NCI-H69 (cell line): ENCODE results near the gene DDX54.

Source experiments
- DNase-seq: peaks from one replicate; lab custom pipeline; 2025; lab: John Stamatoyannopoulos, UW

DDX54 gene

DNA sequence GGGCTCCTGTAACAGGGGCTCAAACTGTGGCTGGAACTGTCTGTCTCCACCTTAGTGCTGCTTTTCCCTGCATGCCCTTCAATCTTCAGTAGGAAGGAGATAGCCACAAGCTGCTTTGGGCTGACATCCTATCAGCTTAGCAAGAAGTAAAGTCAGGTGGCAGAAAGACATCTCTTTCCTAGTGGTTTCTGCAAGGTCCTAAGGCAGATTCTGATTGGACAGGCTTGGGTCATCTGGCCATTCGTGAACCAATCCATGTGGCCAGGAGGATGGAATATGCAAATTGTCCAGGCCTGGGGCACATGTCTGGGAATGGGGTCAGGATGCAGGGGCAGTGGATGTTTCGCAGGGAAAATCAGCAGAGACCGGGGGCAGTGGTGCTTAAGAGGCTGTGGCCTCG is 5.5 kb upstream of the DDX54 start:
- peak; percentile 42 for DNase-seq

DNA sequence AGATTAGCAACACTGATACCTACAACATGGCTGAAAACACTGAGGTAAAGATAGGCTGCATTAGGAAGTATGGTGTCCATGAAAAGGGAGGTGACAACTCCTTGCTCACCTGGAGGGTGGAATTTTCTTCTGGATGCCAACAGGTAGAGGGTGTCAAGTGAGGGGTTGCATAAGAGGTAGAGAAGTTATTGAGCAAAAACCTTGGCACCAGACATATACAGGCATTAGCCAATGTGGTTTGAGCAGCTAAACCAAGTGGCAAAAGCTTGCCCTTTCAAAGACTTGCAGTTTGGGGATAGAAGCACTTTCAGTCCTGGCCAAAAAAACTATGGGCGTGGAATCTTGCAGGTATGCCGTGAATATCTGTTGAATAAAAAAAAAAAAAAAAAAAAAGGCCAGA is 4.1 kb upstream of the DDX54 start:
- DNase-seq, result no peak

DNA sequence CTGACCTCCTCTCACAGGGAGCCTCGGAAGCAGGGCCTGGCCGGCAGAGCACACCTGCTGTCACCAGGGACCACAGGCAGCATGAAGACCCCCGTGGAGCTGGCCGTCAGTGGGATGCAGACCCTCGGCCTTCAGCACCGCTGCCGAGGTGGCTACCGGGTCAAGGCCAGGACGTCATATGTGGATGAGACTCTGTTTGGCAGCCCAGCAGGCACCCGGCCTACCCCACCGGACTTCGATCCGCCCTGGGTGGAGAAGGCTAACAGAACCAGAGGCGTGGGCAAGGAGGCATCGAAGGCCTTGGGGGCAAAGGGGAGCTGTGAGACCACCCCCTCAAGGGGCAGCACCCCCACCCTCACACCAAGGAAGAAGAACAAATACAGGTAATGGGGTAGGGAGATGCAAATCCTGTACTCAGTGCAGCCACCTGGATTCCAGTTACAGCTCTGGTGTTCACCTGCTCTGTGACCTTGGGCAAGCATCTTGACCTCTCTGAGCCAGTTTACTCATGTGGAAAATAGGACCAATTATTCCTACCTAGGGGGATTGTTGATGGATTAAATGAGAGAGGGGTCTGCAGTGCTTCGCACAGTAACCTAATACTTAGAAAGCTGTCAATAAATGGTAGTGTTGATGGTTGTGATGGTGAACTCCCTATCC is 1.5 kb upstream of the DDX54 start:
- DNase-seq, result no peak

DNA sequence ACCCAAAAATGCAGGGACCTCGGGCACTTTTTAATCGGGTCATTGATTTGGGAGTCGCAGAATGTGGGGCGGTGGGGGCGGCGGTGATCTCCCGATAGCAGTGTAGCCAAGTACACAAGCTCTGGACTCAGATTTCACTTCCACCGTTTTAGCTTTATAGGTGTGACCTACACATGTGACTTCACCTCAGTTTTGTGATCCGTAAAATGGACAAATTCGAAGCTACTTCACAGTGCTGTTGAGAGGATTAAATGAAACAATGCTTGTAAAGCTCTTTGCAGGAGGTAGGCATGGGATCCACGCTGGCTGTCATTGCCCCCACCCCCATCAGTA is 721 bp upstream of the DDX54 start:
- DNase-seq, result peak; percentile 67

DNA sequence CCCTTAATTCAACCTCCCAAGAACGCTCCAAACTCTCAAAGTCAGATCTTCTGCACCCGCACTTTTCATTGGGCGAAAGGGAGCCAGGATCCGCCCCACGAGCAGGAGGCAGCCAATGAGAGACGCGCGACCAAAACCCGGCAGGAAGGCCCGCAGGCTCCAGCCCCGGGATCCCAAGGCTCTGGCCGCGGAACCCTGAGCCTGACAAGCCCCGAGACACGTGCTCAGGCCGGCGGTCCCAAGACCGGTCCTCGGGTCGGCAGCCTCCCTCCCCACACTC is 438 bp downstream of the DDX54 start:
- DNase-seq, result peak; percentile 89

DNA sequence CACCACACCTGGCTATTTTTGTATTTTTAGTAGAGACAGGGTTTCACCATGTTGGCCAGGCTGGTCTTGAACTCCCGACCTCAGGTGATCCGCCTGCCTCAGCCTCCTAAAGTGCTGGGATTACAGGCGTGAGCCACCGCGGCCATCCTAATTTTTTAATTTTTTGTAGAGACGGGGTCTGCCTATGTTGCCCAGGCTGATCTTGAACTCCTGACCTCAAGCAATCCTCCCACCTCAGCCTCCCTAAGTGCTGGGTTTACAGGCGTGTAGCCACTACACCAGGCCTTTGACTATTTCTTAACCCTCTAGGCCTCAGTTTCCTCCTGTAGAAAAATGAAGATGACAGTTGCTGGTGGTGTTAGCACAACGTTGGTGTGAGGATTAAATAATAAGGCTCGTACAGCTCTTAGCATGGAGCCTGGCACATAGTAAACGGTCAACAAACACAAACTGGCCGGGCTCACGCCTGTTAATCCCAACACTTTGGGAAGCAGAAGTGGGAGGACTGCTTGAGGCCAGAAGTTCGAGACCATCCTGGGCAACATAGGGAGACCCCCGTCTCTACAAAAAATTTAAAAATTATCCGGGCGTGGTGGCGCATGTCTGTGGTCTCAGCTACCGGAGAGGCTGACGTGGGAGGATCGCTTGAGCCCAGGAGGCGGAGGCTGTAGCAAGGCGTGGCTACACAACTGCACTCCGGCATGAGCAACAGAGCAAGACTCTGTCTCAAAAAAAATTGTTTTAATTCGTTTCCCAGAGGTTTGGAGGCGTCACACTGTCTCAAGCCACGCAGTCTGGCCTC is 979 bp downstream of the DDX54 start:
- no peak for DNase-seq

DNA sequence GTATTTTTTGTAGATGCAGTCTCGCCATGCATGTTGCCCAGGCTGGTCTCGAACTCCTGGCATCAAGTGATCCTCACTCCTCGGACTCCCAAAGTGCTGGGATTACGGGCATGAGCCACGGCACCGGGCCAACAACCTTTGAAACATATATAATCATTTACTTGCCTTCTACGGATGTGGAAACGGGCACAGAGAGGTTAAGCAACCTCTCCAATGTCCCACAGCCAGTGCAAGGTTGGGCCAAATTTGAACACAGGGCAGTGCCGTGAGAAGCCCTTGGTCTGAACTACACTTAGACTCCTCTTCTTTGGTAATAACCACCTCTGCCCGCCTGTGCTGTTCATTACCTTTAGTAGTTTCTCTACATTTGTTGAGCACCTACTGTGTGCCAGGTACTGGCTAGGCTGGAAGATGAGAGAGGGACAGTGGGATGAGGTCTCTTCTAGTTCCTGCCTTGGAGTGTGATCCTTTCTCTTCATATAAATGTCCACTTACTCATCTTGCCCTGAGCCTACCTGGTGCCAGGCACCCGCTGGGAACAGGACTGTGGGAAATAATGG is 2.2 kb downstream of the DDX54 start:
- DNase-seq, result no peak

DNA sequence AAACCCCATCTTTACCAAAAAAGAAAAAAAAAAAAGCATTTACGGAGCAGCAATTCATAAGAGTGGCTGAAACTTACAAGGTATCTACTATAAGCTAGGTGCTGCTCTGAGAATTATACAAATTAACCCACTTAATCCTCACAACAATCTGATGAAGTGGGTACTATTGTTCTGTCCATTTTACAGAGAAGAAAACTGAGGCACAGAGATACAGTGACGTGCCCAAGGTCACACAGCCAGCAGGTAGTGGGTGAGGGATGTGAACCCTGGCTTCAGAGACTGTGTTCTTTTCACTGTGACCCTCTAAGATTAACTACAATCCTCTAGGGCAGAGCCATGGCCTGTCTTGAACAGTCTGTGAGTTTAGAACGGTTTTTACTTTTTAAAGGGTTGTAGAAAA is 3.3 kb downstream of the DDX54 start:
- DNase-seq, result no peak

DNA sequence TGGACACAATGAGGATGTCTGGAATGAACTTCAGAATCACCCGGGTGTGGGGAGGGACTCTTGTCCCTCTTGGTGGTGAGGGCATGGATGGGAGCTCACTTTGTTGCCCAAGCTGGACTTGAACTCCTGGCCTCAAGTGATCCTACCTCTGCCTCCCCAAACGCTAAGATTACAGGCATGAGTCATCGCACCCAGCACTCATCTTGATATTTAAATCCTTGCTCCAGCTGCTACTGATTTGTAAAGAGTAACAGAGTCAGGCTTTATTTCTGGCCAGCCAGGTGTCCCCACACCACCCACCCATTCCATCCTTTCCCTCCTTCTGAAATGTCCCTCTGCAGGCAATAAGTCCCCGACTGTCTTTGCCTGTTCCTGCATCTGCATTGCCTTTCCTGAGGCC is 4.9 kb downstream of the DDX54 start:
- DNase-seq, result no peak

DNA sequence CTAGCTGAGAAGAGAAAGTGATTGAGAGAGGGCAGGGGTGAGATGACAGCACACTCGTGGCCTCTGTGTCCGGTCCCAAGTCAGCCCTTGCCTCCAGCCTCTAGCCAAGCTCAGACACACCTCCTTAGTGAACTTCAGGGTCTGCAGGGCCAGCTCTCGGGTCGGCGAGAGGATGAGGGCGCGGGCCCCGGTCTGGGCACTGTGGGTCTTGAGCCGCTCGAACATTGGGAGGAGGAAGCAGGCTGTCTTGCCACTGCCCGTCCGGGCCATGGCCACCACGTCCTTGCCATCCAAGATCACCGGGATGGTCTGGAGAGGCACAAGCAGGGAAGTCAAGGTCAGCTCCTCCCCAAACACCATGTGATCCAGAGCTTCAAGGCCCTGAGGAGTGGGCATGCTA is 6.3 kb downstream of the DDX54 start:
- no peak for DNase-seq

DNA sequence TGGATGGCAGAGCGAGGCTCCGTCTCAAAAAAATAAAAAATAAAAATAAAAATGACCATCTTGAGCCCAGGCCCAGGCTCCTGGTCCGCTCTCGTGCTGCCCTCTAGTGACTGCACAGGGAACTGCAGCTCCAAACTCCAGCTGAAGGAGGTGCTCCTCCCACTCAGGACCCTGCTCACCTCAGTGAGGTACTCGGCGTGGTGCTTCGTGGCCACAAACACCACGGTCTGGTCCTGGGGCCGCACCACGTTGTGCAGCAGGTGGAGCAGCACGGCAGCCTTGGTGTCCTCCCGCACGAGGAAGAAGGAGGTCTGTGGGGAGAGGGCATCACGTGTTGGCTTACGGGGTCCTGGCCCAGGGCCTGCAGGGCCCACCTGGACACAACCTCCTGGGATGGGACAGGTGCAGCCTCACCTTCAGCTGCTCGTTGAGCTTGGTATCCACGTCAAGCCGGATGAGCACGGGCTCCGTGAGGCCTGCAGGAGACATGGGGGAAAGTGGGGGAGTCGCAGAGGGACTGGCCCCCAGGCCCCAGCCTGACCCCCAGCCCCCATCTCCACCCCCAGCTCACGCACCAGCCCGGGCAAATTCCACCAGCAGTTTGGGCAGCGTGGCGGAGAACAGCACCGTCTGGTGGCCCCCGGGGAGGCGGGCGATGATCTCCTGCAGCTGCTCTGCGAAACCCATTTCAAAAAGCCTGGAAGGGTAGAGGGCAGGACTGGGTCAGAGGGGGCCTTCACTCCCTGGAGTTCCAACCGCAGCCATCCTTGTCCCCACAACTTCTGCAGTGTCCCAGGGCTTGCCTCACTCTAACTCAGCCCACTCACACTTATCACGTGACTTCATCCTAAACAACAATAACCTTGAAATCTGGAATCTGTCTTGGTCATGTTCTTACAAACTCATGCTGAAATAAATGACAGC is 10.6 kb downstream of the DDX54 start:
- DNase-seq, result peak; percentile 59

DNA sequence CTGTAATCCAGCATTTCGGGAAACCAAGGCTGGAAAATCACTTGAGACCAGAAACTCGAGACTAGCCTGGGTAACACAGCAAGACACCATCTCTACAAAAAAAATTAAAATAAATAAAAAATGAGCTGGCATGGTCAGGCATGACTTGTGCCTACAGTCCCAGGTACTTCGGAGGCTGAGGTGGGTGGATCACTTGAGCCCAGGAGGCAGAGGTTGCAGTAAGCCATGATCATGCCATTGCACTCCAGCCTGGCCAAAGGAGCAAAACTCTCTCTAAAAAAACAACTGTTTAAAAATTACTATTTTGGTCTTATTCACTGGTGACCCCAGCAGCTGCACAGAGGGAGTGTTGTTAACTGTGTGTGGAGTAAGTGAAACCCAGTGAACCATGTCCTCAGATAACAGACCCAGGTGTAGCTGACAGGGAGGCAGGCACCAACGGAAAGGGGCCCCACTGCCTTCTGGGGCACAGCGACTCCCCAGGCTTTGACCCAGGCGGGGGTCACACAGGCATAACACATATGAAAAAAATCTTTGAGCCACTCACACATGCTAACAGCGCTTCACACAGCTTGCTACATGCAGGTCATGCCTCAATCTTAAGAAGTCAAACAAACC is 12.1 kb downstream of the DDX54 start:
- DNase-seq, result no peak

DNA sequence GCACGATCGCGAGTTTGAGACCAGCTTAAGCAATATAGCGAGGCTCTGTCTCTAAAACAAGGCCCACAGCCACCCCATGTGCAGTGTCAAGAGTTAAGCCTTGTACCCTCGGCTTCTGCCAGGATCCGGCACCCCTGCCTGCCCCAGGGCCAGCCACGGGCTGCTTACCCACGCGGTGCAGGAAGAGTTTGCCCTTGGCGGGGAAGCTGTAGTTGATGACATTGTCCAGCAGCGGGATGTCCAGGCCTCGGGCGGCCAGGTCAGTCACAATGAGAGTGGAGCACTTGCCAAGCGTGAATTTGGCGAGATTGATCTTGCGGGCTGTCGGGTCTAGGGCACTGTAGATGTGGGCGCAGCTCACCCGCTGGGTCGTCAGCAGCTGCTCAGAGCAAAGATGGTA is 13.1 kb downstream of the DDX54 start:
- DNase-seq, result no peak

DNA sequence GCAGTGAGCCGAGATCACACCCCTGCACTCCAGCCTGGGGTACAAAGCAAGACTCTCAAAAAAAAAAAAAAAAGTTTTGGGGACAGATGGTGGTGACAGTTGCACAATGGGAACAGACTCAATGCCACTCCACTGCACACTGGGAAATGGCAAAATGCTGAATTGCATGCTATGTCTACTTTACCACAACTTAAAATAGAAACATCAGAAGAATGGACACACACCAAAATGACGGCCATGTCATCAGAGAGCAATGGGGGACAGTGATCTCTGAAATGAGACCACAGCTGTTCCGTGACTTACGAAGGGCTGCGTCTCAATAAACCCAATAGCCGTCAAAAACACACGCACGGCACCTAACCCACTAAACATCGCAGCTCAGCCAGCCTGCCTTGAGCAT is 13.7 kb downstream of the DDX54 start:
- DNase-seq, result no peak

DNA sequence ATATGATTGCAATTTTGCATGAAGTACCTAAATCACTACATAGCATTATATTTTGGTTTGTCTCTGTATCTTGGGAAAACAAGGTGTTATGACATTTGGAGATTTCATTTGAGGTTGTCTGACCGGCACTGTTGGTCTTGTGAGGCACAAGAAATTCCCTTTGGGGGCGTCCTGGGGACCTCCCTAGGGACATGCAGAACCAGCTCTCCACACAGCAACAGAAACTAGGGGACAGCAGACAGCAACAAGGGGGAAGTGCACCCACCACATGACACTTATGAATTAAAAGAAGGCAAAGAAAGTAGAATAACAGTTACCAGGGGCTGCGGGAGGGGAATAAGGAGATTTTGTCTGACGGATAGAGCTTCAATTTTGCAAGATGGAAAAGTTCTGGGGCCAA is 14.4 kb downstream of the DDX54 start:
- no peak for DNase-seq

DNA sequence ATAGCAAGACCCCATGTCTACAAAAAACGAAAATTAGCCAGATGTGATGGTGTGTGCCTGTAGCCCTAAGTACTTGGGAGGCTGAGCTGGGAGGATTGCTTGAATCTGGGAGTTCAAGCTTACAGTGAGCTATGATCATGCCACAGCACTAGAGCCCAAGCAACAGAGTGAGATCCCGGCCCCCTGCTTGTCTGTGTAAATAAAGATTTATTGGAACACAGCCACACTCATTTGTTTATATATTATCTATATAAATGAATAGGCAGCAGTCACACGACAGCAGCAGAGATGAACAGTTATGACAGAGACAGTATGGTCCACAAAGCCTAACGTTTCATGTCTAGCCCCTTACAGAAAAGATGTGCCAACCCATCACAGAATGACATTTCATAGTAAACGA is 14.8 kb downstream of the DDX54 start:
- DNase-seq, result no peak

DNA sequence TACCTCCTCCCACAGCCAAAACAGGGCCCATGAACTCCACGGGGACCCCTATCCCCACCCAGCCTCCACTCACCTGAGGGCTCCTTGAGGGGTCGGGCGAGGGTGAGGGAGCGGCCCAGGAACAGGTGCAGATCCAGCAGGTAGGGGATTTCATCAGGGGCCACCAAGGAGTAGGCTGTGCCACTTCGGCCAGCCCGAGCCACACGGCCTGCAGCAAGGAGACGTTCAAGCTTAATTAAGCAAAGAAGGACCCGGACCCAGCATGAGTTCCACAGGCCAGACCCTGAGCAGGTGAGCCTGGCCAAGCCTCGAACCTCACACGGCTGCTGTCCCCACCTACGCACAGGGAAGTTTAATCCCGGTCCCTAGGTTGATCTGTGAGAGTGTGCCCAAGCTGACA is 15.6 kb downstream of the DDX54 start:
- DNase-seq, result no peak

DNA sequence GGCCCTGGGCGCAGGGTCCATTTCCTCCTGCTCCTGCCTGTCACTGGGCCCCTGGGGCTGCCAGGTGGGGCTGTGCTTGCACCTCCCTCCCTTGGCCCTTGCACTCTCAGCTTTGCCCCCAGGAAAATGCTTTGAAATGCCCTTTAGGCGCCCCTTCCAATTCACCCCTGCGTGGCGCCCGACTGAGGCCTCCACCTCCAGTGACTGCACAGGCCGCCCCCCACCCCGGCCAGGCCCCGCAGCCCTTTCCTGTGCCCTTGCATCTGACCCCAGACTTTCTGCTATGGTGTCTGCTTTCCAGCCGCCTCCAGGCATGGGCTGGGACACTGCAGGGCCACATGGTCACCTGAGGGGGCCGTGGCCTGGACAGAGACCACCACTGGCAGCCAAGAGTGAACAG is 17.4 kb downstream of the DDX54 start:
- DNase-seq, result no peak

DNA sequence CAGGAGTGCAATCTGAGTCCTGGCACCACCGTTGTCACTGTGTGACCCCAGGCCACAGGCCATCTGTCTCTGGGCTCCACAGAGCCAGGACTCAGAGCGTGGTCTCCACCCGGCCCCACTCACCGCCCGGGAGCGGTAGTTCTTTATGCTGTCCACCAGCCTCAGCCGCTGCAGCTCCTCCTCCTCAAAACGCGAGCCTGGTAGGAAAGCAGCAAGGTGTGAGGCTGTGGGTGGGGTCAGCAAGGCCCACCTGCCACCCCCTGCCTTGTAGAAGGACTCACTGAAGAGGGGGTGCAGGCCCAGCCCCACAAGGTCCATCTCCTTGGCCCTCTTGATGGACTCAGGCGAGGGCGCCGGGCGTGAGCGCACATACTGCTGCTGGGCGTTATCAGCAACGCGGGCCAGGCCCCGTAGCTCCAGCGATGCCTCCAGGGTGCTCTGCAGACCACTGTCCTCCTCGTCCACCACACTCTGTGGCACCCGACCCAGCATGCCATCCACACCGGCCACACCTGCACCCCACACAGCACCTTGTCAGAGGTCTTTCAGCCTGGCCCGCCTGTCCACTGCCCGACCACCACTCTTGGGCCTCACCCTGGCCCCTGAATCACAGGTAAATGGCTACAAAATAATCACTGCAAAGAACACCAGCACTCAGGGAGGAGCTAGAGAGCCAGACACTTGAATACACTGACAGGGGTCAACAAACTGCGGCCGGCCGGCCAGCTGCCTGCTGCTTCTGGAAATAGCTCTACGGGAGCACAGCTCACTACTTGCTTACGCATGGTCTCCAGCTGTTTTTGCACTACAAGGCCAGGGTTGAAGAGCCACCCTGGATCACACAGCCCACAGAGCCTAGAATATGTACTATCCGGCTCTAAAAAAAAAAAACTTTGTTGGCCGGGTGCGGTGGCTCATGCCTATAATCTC is 19.5 kb downstream of the DDX54 start:
- no peak for DNase-seq

DNA sequence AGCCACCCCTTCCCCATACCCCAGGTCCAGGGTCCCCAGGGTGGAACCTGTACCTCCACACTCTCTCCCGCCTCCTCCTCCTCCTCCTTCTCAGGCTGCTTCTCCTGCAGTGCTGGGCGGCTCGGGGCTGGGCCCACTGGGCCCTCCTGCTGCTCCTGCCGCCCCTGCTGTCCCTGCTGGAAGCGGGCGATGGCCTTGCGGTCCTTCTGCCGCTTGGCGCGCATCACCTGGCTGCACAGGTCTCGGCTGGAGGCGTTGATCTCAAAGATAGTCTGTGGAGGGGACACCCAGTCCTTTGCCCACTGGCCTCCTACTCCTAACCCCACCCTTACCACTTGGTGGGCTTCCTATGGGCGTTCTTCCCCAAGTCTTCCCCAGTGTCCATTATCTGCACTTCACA is 21.3 kb downstream of the DDX54 start:
- DNase-seq, result no peak

DNA sequence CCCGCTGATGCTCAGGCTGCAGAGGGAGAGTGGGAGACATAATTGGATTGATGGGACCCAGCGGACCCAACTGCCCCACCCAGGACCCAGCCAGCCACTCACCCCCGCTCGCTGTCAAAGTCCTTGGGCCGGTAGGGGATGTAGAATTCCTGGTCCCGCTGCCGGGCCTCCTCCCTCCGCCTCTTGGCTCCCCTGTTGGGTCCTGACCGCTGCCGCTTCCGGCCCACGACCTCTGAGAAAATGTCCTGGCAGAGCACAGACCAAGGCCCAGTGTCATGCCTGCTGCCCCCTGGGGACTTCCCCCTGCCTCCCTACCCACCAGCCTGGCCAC is 22.3 kb downstream of the DDX54 start:
- DNase-seq, result no peak
